LNCAP (cell line): ENCODE data around the gene DUSP28.

Experiments
- CTCF ChIP-seq: fragments of 450-650 bp; IDR thresholded peaks from 2 replicates; pipeline ENCODE4 v1.5.1; 2017; ENCODE audit warnings: mild to moderate bottlenecking

DUSP28 gene

GRCh38 chr2:240605867-240606743 is 45.9 kb downstream of the DUSP28 start:
- no peak for TF ChIP-seq CTCF

GRCh38 chr2:240611601-240612210 is 51.5 kb downstream of the DUSP28 start:
- no peak for TF ChIP-seq CTCF
